Panc1 (cell line): ENCODE measurements around the gene INPP5A. TPM values are rescaled to one million over a fixed set of nuclear protein-coding genes. Genes with fewer than 3 reads are reported as not detected.

Source experiments
- ATAC-seq: fragments of 200-7000 bp; cut with Tn5 transposase; 2 replicates; pipeline ENCODE4 v1.9.1; 2020; ENCODE audit warnings: mild to moderate bottlenecking, moderate library complexity
- BruUV-seq: library from RNA; stranded (reverse); fragments of 400-500 nt; replicated peaks from 2 replicates; lab custom pipeline; 2021; lab: Mats Ljungman, UMichigan
- CTCF ChIA-PET: fragments of 300-600 bp; sonication (Branson Sonifier 250); formaldehyde crosslinking; loops from one replicate; lab custom pipeline; 2022; ENCODE audit warnings: antibody characterized with exemption; lab: Charles Lee
- POLR2A ChIA-PET: fragments of 300-600 bp; sonication (Branson Sonifier 250); formaldehyde crosslinking; loops from one replicate; lab custom pipeline; 2022; ENCODE audit warnings: antibody characterized with exemption; lab: Charles Lee
- DNase-seq: peaks from one replicate; pipeline ENCODE4 v3.0.0-alpha.2; 2010; ENCODE audit warnings: low read depth, low spot score
- H3K27ac ChIP-seq: 2 replicates; pipeline ENCODE4 v1.5.1; 2011; ENCODE audit warnings: mild to moderate bottlenecking, low read length, inconsistent platforms
- H3K27me3 ChIP-seq: fragments of 200-500 bp; sonication (Bioruptor generic); 2 replicates; pipeline ENCODE4 v1.6.0; 2014; ENCODE audit warnings: low read length, inconsistent platforms; ENCODE audit not compliant: control insufficient read depth, insufficient read depth
- H3K36me3 ChIP-seq: fragments of 200-500 bp; sonication (Bioruptor generic); 2 replicates; pipeline ENCODE4 v1.5.1; 2014; ENCODE audit warnings: inconsistent platforms, mild to moderate bottlenecking, low read length, moderate library complexity; ENCODE audit not compliant: control insufficient read depth, insufficient read depth
- H3K4me1 ChIP-seq: 2 replicates; pipeline ENCODE4 v1.5.1; 2011; ENCODE audit warnings: inconsistent platforms, mild to moderate bottlenecking, low read length, moderate library complexity; ENCODE audit not compliant: control insufficient read depth, insufficient read depth
- H3K4me3 ChIP-seq, 2 experiments: 2 replicates each; pipeline ENCODE4 v1.5.1; 2011 to 2012; ENCODE audit warnings: low read depth in 2 of 2, low read length in 2 of 2, mild to moderate bottlenecking in 2 of 2, inconsistent platforms in 1 of 2, moderate library complexity in 1 of 2
- H3K9me3 ChIP-seq: fragments of 200-500 bp; sonication (Bioruptor generic); 2 replicates; pipeline ENCODE4 v1.5.1; 2014; ENCODE audit warnings: low read depth, mild to moderate bottlenecking, inconsistent platforms, low read length, moderate library complexity; ENCODE audit not compliant: control insufficient read depth, insufficient read depth
- POLR2AphosphoS5 ChIP-seq: IDR thresholded peaks from 2 replicates; pipeline ENCODE4 v1.6.1; 2012; ENCODE audit warnings: mild to moderate bottlenecking, low read depth, low read length, moderate library complexity
- SIN3A ChIP-seq: IDR thresholded peaks from 2 replicates; pipeline ENCODE4 v1.6.1; 2012; ENCODE audit warnings: low read depth, mild to moderate bottlenecking, low read length, moderate library complexity, borderline replicate concordance; ENCODE audit not compliant: insufficient read depth
- TCF7L2 ChIP-seq: IDR thresholded peaks from 2 replicates; pipeline ENCODE4 v1.6.1; 2011; ENCODE audit warnings: mild to moderate bottlenecking, low read depth, low read length, inconsistent platforms
- in situ Hi-C: cut with HindIII; loops from 2 replicates; pipeline ENCODE4 v1.10.0; 2016; ENCODE audit warnings: low sequenced_read_pairs, low pct_unique_long_range_greater_than_20kb
- intact Hi-C: fragments of 100-400 bp; cut with micrococcal nuclease; formaldehyde crosslinking; loops from one replicate; pipeline ENCODE4 v1.10.0; 2022; ENCODE audit not compliant: unreplicated experiment
- total RNA-seq: library from RNA; stranded (reverse); gene quantifications from one replicate; pipeline ENCODE4 v1.2.1, GENCODE V29; 2021; ENCODE audit not compliant: unreplicated experiment
- TF ChIP-seq, protein P1 (sequence below): fragments of 450-650 bp; IDR thresholded peaks from 2 replicates; pipeline ENCODE4 v1.5.1; 2017; ENCODE audit warnings: mild to moderate bottlenecking
- TF ChIP-seq, protein P2 (sequence below), 2 experiments: IDR thresholded peaks; 2 replicates each; pipeline ENCODE4 v1.6.1; 2011 to 2012; ENCODE audit warnings: low read depth in 2 of 2, control low read depth in 1 of 2, low read length in 1 of 2, mild to moderate bottlenecking in 1 of 2, moderate library complexity in 1 of 2; ENCODE audit not compliant: insufficient read depth in 1 of 2

INPP5A gene
- total RNA-seq, 1 experiment from 2014 or later: 60.0 TPM

DNA sequence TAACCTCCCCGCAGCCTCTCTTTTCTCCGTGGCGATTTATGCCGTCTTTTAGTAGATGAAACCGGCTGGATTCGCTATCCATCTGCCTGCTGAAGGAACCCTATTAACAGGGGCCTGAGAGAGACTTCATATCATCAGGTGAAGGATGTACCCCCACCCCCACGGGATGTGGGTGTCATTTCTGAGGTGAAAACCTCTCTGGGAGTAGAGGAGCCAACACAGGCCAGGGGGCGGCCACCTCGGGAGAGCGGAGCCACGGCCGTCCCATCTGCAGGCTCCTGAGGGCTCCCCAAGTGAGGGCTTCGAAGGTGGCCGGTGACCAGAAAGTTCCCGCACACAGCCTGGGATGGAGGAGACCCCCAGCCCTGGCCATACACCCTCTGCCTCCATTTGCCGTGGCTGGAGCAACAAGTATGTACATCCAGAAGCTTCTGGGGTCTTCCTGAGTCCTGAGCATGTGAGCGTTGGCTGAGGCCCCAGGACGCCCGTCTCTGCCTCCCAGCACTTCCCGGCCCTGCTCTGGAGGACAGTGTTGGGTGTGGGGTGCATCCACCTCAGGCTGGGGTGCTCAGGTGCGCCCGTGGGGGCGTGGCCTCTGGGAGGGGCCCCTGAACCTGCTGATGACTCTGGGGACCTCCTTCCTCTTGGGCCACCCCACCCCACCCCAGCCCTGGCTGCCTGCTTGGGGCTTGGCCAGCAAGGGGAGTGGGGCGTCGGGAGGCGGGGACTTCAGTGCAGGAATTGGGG lies 163.7 kb downstream of the INPP5A start:
- POLR2A ChIA-PET: no interaction called here
- in situ Hi-C loops: no loop called here
- H3K9me3 ChIP-seq: peaks cover 13% of the 10 kb centered on the region
- H3K27ac ChIP-seq: no peak overlapping the region
- TF ChIP-seq, protein P1, sequence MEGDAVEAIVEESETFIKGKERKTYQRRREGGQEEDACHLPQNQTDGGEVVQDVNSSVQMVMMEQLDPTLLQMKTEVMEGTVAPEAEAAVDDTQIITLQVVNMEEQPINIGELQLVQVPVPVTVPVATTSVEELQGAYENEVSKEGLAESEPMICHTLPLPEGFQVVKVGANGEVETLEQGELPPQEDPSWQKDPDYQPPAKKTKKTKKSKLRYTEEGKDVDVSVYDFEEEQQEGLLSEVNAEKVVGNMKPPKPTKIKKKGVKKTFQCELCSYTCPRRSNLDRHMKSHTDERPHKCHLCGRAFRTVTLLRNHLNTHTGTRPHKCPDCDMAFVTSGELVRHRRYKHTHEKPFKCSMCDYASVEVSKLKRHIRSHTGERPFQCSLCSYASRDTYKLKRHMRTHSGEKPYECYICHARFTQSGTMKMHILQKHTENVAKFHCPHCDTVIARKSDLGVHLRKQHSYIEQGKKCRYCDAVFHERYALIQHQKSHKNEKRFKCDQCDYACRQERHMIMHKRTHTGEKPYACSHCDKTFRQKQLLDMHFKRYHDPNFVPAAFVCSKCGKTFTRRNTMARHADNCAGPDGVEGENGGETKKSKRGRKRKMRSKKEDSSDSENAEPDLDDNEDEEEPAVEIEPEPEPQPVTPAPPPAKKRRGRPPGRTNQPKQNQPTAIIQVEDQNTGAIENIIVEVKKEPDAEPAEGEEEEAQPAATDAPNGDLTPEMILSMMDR: no peak
- TF ChIP-seq SIN3A (no peak), POLR2AphosphoS5 (no peak), TCF7L2 (no peak)
- TF ChIP-seq, protein P2, sequence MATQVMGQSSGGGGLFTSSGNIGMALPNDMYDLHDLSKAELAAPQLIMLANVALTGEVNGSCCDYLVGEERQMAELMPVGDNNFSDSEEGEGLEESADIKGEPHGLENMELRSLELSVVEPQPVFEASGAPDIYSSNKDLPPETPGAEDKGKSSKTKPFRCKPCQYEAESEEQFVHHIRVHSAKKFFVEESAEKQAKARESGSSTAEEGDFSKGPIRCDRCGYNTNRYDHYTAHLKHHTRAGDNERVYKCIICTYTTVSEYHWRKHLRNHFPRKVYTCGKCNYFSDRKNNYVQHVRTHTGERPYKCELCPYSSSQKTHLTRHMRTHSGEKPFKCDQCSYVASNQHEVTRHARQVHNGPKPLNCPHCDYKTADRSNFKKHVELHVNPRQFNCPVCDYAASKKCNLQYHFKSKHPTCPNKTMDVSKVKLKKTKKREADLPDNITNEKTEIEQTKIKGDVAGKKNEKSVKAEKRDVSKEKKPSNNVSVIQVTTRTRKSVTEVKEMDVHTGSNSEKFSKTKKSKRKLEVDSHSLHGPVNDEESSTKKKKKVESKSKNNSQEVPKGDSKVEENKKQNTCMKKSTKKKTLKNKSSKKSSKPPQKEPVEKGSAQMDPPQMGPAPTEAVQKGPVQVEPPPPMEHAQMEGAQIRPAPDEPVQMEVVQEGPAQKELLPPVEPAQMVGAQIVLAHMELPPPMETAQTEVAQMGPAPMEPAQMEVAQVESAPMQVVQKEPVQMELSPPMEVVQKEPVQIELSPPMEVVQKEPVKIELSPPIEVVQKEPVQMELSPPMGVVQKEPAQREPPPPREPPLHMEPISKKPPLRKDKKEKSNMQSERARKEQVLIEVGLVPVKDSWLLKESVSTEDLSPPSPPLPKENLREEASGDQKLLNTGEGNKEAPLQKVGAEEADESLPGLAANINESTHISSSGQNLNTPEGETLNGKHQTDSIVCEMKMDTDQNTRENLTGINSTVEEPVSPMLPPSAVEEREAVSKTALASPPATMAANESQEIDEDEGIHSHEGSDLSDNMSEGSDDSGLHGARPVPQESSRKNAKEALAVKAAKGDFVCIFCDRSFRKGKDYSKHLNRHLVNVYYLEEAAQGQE (IDR thresholded peaks at IDR 0.05; ENCODE audit: insufficient read depth in 1 of 2, low read depth in 2 of 2, low read length in 1 of 2): no peak
- ATAC-seq (no peak), DNase-seq (no peak)
- BruUV-seq: no TSS peak
- H3K36me3 ChIP-seq: no peaks in the 10 kb centered on the region
- H3K4me3 ChIP-seq: no peak overlapping the region
- CTCF ChIA-PET: no interaction called here
- no peaks in the 10 kb centered on the region for H3K27me3 ChIP-seq
- intact Hi-C loops: no loop called here
- H3K4me1 ChIP-seq: no peaks in the 10 kb centered on the region

DNA sequence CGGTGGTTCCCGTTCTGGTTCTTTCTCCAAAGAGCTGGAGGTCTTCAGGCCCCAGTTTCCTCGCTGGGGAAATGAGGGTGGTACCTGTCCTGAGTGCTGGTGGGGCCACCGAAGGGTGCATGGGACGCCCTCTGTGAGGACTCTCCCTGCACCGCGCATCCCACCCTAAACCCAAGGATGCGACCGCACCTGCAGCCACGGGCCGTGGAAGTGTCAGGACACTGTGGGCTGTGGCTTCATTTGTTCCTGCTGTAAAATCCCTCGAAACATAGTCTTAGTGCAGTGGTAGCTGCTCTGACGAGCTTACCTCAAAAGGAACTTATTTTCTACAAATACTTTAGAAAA lies 164.2 kb downstream of the INPP5A start:
- no peak for ATAC-seq
- no peaks in the 10 kb centered on the region for H3K27me3 ChIP-seq
- TF ChIP-seq, protein P2 (IDR thresholded peaks at IDR 0.05; ENCODE audit: insufficient read depth in 1 of 2, low read depth in 2 of 2, low read length in 1 of 2): no peak
- TF ChIP-seq, protein P1: no peak
- H3K4me1 ChIP-seq: no peaks in the 10 kb centered on the region
- POLR2A ChIA-PET: no interaction called here
- no peak overlapping the region for H3K4me3 ChIP-seq
- H3K36me3 ChIP-seq: no peaks in the 10 kb centered on the region
- no peak overlapping the region for H3K27ac ChIP-seq
- no peak for DNase-seq
- in situ Hi-C loops: no loop called here
- no TSS peak for BruUV-seq
- intact Hi-C loops: no loop called here
- H3K9me3 ChIP-seq: peaks cover 13% of the 10 kb centered on the region
- CTCF ChIA-PET: no interaction called here
